Measurements from ENCODE around the gene SLC16A4.

SLC16A4 gene

DNA sequence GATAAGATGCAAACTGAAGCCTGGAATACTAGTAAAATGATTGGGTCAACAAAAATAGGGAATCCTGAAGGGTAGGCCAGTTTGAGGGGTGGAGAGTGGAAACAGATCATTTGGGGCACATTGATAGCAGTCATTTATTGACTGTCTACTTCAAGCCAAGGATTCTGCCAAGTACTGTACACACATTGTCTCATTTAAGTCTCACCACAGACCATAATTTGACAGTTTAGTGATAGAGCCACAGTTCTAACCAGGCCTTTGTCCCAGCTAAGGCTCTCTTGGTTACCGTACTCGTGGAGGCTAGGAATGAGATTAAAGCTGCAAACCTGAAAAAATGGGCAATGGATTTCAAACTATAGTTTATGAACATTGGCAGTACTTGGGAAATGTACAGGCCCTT, 40.5 kb downstream of the SLC16A4 start:
- DNase-seq: no peak

- no peak for DNase-seq
Observed at GRCh38 chr1:110348771-110349170, 42.1 kb downstream of the SLC16A4 start.

- no peak for DNase-seq
Observed at GRCh38 chr1:110348050-110348449, 42.8 kb downstream of the SLC16A4 start.

GRCh38 chr1:110347182-110347893, 43.5 kb downstream of the SLC16A4 start:
- no peak for DNase-seq

GRCh38 chr1:110346690-110347089, 44.1 kb downstream of the SLC16A4 start:
- DNase-seq: no peak

DNA sequence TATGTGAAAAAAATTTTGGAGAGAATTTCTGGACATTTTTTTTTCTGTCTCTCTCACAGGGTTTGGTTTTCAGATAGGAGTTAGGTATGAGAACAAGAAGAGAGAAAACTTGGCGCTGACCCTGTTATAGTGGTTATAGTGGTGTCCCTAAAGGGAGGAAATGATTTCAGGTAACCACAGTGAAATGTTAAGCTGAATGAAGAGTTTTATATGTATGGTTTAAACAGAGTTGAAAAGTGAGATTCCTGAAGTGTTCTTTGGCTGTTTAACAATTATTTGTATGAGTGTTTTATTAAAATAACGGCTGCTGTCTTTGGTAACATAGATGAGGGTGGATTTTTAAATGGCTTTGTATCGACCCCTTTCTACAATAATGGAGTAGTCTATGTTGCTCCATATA, 45.3 kb downstream of the SLC16A4 start:
- no peak for DNase-seq

DNA sequence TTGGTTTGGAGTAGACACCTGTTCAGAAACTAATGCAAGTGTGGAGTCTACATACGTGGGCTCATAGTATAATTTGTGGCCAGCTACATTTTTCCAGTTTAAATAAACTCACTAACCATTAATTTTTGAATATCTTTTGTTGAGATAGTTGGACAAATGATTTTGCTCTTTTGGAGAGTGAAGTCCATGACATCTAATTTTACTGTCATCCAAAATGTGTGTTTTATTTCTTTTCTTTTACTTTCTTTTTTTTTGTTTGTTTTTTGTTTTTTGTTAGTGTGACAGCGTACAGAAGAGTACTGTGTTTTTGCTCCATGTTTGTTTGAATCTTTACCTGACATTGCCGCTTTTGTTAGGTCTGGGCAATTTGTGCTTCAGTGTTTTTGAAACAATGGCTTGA, 46.7 kb downstream of the SLC16A4 start:
- DNase-seq: no peak

DNA sequence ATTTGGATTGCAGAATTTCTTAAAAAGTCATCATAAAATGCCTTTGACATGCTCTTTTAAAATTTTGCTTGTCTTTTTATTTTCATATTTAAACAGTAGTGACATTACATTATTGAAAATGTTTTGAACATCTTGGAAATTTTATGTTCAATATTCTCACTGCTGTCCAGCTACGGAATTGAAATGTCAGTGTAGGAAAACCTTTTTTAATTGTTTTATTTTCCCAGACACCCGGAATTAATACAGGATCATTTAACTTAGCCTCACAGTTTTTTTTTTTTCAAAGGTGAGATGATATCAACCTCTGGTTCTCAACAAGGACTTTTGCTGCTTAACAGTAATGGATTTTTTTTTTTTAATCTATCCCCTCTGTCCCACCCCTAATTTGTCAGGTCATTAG, 47.6 kb downstream of the SLC16A4 start:
- no peak for DNase-seq

GRCh38 chr1:110341872-110342331, 48.9 kb downstream of the SLC16A4 start:
- DNase-seq: no peak

DNA sequence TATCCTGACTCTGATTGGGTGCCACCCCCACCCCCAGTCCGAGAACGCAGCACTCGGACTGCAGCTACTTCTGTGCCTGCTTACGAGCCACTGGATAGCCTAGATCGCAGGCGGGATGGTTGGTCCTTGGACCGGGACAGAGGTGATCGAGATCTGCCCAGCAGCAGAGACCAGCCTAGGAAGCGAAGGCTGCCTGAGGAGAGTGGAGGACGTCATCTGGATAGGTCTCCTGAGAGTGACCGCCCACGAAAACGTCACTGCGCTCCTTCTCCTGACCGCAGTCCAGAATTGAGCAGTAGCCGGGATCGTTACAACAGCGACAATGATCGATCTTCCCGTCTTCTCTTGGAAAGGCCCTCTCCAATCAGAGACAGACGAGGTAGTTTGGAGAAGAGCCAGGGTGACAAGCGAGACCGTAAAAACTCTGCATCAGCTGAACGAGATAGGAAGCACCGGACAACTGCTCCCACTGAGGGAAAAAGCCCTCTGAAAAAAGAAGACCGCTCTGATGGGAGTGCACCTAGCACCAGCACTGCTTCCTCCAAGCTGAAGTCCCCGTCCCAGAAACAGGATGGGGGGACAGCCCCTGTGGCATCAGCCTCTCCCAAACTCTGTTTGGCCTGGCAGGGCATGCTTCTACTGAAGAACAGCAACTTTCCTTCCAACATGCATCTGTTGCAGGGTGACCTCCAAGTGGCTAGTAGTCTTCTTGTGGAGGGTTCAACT, 49.5 kb downstream of the SLC16A4 start:
- no peak for DNase-seq

GRCh38 chr1:110340207-110340468, 50.7 kb downstream of the SLC16A4 start:
- no peak for DNase-seq

GRCh38 chr1:110339407-110340206, 51.2 kb downstream of the SLC16A4 start:
- peak; percentile 20 for DNase-seq

DNA sequence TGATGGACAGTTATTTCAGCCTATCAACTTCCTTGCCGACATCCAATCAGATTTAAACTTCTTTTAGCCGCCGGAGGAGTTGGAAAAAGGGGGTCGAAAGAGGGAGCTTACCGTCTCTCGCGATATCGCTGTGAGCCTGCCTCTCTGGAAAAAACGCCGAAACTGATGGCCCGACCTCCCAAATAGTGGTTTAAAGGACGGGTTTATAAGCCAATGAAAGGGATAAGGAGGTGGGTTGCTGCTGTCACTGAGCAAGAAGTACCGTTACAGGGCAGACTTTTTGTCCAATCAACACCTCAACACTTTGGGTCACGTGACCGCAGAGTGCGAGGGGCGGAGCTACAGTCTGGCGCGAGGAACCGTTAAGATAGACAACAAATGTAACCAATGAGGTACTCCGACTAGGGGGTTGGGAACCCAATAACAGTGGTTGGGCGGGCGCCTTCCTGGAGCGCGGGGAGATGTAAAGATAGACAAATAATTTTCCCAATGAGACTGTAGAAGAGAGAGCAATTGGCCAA, 51.9 kb downstream of the SLC16A4 start, which contains the start of gene RBM15:
Gene RBM15, plus strand, starts transcription at position 492 of the 521 bp plus-strand sequence. Its CDS starts 29 bp downstream, at position 521.
- DNase-seq: peak; percentile 100

GRCh38 chr1:110338309-110338885, 52.4 kb downstream of the SLC16A4 start:
- peak; percentile 87 for DNase-seq

DNA sequence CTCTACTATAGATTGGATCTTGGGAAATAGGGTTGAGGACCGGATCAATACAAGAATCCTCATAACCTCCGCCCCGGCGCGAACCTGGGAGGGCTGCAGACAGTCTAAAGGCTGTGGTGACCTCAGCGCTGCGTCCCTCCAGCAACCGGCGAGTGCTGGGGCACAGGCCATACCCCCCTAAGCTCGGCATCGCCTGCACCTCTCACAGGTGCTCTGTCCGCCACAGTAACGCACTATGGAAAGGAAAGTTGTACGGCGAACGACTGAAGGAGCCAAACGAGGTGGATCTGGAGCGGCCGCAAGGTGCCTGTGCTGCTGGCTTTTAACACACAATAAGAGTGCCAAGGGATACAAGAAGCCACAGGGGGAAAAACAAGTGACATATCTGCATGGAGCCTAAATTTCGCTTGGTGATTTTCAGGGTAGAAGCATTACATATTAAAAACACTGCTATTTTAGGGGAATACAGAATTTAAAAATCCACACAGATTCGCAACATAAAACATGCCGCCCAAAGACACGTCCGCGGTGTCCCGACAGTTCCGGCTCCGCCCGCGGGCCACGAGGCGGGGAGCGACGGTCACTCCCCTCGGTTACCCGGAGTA, 53.0 kb downstream of the SLC16A4 start:
- DNase-seq: no peak

DNA sequence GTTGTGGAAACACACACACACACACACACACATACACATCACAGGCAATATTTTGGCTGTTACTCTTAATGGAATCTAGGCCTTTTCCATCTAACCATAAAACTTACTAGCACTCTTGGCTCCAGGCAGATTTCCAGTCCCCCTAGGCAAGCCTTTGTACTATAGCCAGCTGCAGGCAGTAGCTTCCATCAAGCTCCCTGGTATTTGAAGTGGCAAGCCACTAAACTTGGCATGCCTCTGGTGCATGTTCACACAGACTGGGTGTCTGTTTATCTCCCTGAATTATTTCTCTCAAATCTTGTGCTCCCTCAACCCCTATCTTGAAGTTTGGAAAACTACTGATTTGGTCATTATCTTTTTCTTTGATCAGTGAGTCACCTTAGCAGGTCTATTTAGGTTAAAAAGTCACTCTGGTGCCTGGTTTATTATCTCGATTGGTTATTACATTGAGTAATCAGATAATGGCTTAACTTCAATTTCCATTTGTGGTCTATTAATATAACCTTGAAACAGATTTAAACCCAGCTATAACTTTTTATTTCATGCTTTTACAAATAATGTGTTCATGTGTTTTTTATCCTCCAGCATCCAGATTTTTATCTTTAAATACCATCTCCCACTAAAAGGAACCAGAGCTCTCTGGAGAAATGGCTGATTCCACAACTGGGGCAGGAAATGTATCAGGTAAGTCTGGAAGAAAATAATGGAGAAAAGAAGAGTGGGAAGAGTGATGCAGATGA, 54.4 kb downstream of the SLC16A4 start:
- no peak for DNase-seq

GRCh38 chr1:110335265-110335664, 55.6 kb downstream of the SLC16A4 start:
- no peak for DNase-seq

DNA sequence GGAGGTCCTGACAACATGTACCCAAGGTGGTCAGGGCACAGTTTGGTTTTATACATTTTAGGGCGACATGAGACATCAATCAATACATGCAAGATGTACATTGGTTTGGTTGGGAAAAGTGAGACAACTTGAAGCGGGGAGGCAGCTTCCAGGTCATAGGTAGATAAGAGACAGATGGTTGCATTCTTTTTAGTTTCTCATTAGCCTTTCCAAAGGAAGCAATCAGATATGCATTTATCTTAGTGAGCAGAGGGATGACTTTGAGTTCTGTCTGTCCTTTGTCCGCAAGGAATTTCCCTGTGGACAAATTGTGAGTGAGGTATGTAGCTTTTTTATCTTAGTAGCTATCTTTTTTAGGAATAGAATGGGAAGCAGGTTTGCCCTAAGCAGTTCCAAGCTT, 62.1 kb downstream of the SLC16A4 start:
- no peak for DNase-seq

- DNase-seq: no peak
Observed at GRCh38 chr1:110328274-110328673, 62.6 kb downstream of the SLC16A4 start.

DNA sequence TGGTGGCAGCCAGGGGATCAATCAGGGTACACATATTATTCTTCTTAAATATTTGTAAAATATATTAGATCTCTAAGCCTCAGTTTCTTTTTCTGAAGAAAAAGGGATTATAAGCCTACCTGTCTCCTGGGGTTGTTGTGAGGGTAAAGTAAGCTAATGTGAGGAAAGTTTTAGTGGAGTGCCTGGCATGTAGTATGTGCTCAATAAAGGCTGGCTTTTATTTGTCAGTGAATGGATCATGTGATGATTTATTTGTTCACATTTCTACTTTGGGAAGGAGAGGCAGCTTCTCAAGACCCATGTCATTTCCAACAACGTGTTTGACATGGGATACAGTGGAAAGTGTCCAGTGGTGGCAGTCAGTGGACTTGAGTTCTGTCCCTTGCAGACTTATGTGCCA, 64.0 kb downstream of the SLC16A4 start:
- DNase-seq: no peak

- DNase-seq: no peak
Observed at GRCh38 chr1:110324667-110325066, 66.2 kb downstream of the SLC16A4 start.

DNA sequence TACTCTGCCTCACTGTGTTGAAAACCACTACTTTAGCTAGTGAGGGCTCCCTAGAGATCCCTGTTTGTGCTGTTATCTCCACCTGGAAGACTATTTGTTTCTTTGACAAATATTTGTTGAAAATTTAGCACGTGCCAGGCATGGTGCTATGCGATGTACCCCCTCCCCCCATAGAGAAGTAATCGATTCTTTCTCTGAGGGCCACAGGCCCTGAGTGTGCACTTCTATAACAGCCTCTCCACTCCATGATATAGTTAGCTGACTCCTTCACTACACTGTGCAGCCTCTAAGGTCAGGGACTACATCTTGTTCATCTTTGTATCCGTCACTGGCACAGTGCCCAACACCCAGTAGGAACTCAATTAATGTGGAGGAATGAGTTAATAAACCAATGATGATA, 69.0 kb downstream of the SLC16A4 start:
- no peak for DNase-seq
